ENCODE results near the gene TENM4.

DNA sequence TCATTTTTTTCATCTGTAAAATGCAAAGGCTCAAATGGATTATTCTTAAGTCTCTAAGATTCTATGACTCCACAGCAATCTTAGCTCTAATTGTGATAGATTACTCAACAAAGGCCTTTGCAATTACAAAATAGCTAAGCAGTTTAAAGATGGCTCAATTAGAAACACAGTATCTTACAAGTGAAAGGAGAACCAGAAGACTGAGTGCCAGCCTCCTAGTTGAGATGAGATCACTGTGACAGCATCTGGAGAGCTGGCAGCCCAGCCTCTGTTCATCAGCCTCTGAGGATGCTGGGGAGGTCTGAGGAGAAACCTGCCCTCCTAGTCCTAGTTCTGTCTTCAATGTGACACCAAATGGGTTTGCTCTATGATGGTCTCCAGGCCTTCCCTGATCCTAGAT is 707.8 kb downstream of the TENM4 start:
- no peak for TF ChIP-seq EZH2 (IDR thresholded peaks at IDR 0.05)
- TF ChIP-seq POLR2AphosphoS5 (IDR thresholded peaks at IDR 0.05; ENCODE audit: borderline replicate concordance, low read depth, low read length): no peak
